HEK293 (cell line): ENCODE measurements around the gene ARL15.

Source experiments
- GLI2 ChIP-seq: fragments of 450-650 bp; formaldehyde crosslinking; IDR thresholded peaks from 2 replicates; pipeline ENCODE4; 2017; ENCODE audit warnings: missing biosample characterization, missing genetic modification characterization, low read depth, borderline replicate concordance
- GLIS1 ChIP-seq: fragments of 450-650 bp; formaldehyde crosslinking; IDR thresholded peaks from 2 replicates; pipeline ENCODE4 v1.5.1; 2016; ENCODE audit warnings: missing biosample characterization, missing genetic modification characterization
- HOXA7 ChIP-seq: sonication (generic); formaldehyde crosslinking; IDR thresholded peaks from 2 replicates; pipeline ENCODE4 v1.8.1; 2022; ENCODE audit warnings: missing genetic modification reagents, borderline replicate concordance
- HOXC10 ChIP-seq: sonication (generic); formaldehyde crosslinking; IDR thresholded peaks from 2 replicates; pipeline ENCODE4 v1.8.1; 2023; ENCODE audit warnings: mild to moderate bottlenecking, missing genetic modification reagents
- HOXD13 ChIP-seq: sonication (generic); formaldehyde crosslinking; IDR thresholded peaks from 2 replicates; pipeline ENCODE4 v1.8.0; 2022; ENCODE audit warnings: missing genetic modification reagents, borderline replicate concordance
- KLF9 ChIP-seq: fragments of 450-650 bp; formaldehyde crosslinking; IDR thresholded peaks from 2 replicates; pipeline ENCODE4 v1.5.1; 2016; ENCODE audit warnings: missing biosample characterization, missing genetic modification characterization, low read depth
- MEIS1 ChIP-seq: sonication (generic); formaldehyde crosslinking; IDR thresholded peaks from 2 replicates; pipeline ENCODE4 v1.8.1; 2022; ENCODE audit warnings: missing genetic modification reagents, mild to moderate bottlenecking, borderline replicate concordance
- PBX3 ChIP-seq: sonication (generic); formaldehyde crosslinking; IDR thresholded peaks from 2 replicates; pipeline ENCODE4 v1.8.1; 2022; ENCODE audit warnings: mild to moderate bottlenecking, moderate library complexity, missing genetic modification reagents
- PRDM1 ChIP-seq: fragments of 450-650 bp; formaldehyde crosslinking; IDR thresholded peaks from 2 replicates; pipeline ENCODE4; 2016; ENCODE audit warnings: missing biosample characterization, missing genetic modification characterization
- SALL2 ChIP-seq: fragments of 450-650 bp; formaldehyde crosslinking; IDR thresholded peaks from 2 replicates; pipeline ENCODE4 v1.5.0; 2017; ENCODE audit warnings: missing biosample characterization, mild to moderate bottlenecking, missing genetic modification characterization, borderline replicate concordance
- SP3 ChIP-seq: fragments of 450-650 bp; formaldehyde crosslinking; IDR thresholded peaks from 2 replicates; pipeline ENCODE4 v1.5.1; 2016; ENCODE audit warnings: missing biosample characterization, missing genetic modification characterization
- YY1 ChIP-seq: fragments of 450-650 bp; formaldehyde crosslinking; IDR thresholded peaks from 2 replicates; pipeline ENCODE4 v1.5.1; 2018; ENCODE audit warnings: missing biosample characterization, missing genetic modification characterization
- ZFP37 ChIP-seq: fragments of 450-650 bp; formaldehyde crosslinking; IDR thresholded peaks from 2 replicates; pipeline ENCODE4 v1.5.1; 2016; ENCODE audit warnings: missing biosample characterization, missing genetic modification characterization
- ZFP69B ChIP-seq: fragments of 450-650 bp; formaldehyde crosslinking; IDR thresholded peaks from 2 replicates; pipeline ENCODE4 v1.5.1; 2016; ENCODE audit warnings: missing biosample characterization, missing genetic modification characterization
- ZNF112 ChIP-seq: fragments of 450-650 bp; formaldehyde crosslinking; IDR thresholded peaks from 2 replicates; pipeline ENCODE4 v1.5.0; 2017; ENCODE audit warnings: missing biosample characterization, missing genetic modification characterization
- ZNF114 ChIP-seq: fragments of 450-650 bp; formaldehyde crosslinking; IDR thresholded peaks from 2 replicates; pipeline ENCODE4 v1.5.0; 2017; ENCODE audit warnings: missing biosample characterization, missing genetic modification characterization
- ZNF132 ChIP-seq: fragments of 450-650 bp; formaldehyde crosslinking; IDR thresholded peaks from 2 replicates; pipeline ENCODE4 v1.5.1; 2017; ENCODE audit warnings: missing biosample characterization, missing genetic modification characterization, borderline replicate concordance
- ZNF138 ChIP-seq: fragments of 450-650 bp; formaldehyde crosslinking; IDR thresholded peaks from 2 replicates; pipeline ENCODE4 v1.5.1; 2016; ENCODE audit warnings: missing biosample characterization, missing genetic modification characterization, borderline replicate concordance
- ZNF202 ChIP-seq: fragments of 450-650 bp; formaldehyde crosslinking; IDR thresholded peaks from 2 replicates; pipeline ENCODE4 v1.5.1; 2016; ENCODE audit warnings: missing biosample characterization, missing genetic modification characterization, borderline replicate concordance
- ZNF248 ChIP-seq: fragments of 450-650 bp; formaldehyde crosslinking; IDR thresholded peaks from 2 replicates; pipeline ENCODE4 v1.5.1; 2017; ENCODE audit warnings: missing biosample characterization, missing genetic modification characterization
- ZNF404 ChIP-seq: fragments of 450-650 bp; formaldehyde crosslinking; IDR thresholded peaks from 2 replicates; pipeline ENCODE4 v1.5.1; 2017; ENCODE audit warnings: missing biosample characterization, missing genetic modification characterization
- ZNF433 ChIP-seq: fragments of 450-650 bp; formaldehyde crosslinking; IDR thresholded peaks from 2 replicates; pipeline ENCODE4 v1.5.1; 2016; ENCODE audit warnings: missing biosample characterization, missing genetic modification characterization, low read depth
- ZNF473 ChIP-seq: fragments of 450-650 bp; formaldehyde crosslinking; IDR thresholded peaks from 2 replicates; pipeline ENCODE4 v1.5.1; 2017; ENCODE audit warnings: missing biosample characterization, missing genetic modification characterization
- ZNF513 ChIP-seq: fragments of 450-650 bp; IDR thresholded peaks from 2 replicates; pipeline ENCODE4 v1.5.1; 2018; ENCODE audit warnings: missing biosample characterization, missing genetic modification characterization
- ZNF558 ChIP-seq: fragments of 450-650 bp; formaldehyde crosslinking; IDR thresholded peaks from 2 replicates; pipeline ENCODE4 v1.5.1; 2016; ENCODE audit warnings: missing biosample characterization, missing genetic modification characterization
- ZNF561 ChIP-seq: fragments of 450-650 bp; IDR thresholded peaks from 2 replicates; pipeline ENCODE4 v1.5.1; 2018; ENCODE audit warnings: missing biosample characterization, missing genetic modification characterization, borderline replicate concordance
- ZNF610 ChIP-seq: fragments of 450-650 bp; formaldehyde crosslinking; IDR thresholded peaks from 2 replicates; pipeline ENCODE4 v1.5.1; 2016; ENCODE audit warnings: missing biosample characterization, missing genetic modification characterization, borderline replicate concordance
- ZNF658 ChIP-seq: fragments of 450-650 bp; formaldehyde crosslinking; IDR thresholded peaks from 2 replicates; pipeline ENCODE4; 2016; ENCODE audit warnings: missing biosample characterization, missing genetic modification characterization
- ZNF670 ChIP-seq: fragments of 450-650 bp; formaldehyde crosslinking; IDR thresholded peaks from 2 replicates; pipeline ENCODE4 v1.5.1; 2016; ENCODE audit warnings: missing biosample characterization, missing genetic modification characterization, low read depth
- ZNF677 ChIP-seq: fragments of 450-650 bp; IDR thresholded peaks from 2 replicates; pipeline ENCODE4 v1.5.0; 2018; ENCODE audit warnings: missing biosample characterization, mild to moderate bottlenecking, missing genetic modification characterization, moderate library complexity
- ZNF701 ChIP-seq: fragments of 450-650 bp; formaldehyde crosslinking; IDR thresholded peaks from 2 replicates; pipeline ENCODE4 v1.5.1; 2016; ENCODE audit warnings: missing biosample characterization, missing genetic modification characterization
- ZNF747 ChIP-seq: fragments of 450-650 bp; formaldehyde crosslinking; IDR thresholded peaks from 2 replicates; pipeline ENCODE4 v1.5.1; 2016; ENCODE audit warnings: missing biosample characterization, missing genetic modification characterization
- ZNF768 ChIP-seq: fragments of 450-650 bp; formaldehyde crosslinking; IDR thresholded peaks from 2 replicates; pipeline ENCODE4 v1.5.1; 2018; ENCODE audit warnings: missing biosample characterization, mild to moderate bottlenecking, missing genetic modification characterization
- ZNF776 ChIP-seq: fragments of 450-650 bp; formaldehyde crosslinking; IDR thresholded peaks from 2 replicates; pipeline ENCODE4 v1.5.0; 2017; ENCODE audit warnings: missing biosample characterization, missing genetic modification characterization, borderline replicate concordance
- ZNF777 ChIP-seq: fragments of 450-650 bp; formaldehyde crosslinking; IDR thresholded peaks from 2 replicates; pipeline ENCODE4 v1.5.1; 2017; ENCODE audit warnings: missing biosample characterization, missing genetic modification characterization, borderline replicate concordance
- ZNF792 ChIP-seq: fragments of 450-650 bp; formaldehyde crosslinking; IDR thresholded peaks from 2 replicates; pipeline ENCODE4 v1.5.1; 2016; ENCODE audit warnings: missing biosample characterization, missing genetic modification characterization
- TF ChIP-seq, protein P1 (sequence below): fragments of 450-650 bp; formaldehyde crosslinking; IDR thresholded peaks from 2 replicates; pipeline ENCODE4 v1.5.1; 2016; ENCODE audit warnings: missing biosample characterization, missing genetic modification characterization
- TF ChIP-seq, protein P2 (sequence below): fragments of 450-650 bp; formaldehyde crosslinking; IDR thresholded peaks from 2 replicates; pipeline ENCODE4 v1.5.0; 2017; ENCODE audit warnings: missing biosample characterization, missing genetic modification characterization, borderline replicate concordance

Gene ARL15

DNA sequence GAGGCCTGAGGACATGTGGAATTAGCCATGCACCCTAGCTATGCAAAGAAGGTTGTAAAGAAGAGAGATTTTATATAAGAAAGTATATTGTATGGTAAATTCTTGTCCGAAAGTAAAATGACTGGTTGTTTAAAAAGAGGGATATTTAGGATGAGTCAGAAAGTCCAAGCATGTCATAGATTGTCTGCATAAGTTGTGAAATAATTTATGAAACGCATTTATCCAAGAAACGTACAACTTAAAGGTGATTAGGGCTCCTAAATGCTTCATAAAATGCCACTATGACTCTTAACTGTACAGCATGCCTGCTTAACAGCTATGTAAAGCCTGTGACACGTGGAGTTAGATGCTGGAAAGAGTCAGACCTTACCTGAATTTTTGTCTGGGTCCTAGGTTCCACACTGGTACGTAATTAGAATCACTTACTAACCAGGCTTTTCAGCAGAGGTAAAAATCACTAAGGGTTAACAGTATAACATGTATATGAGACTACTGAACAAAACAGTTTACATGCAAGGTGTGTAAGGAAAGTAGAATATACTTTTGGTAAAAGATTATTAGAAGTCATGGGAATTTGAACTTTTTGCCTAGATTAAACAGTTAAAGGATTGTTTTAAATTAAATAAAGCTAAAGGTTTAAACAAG, 37.0 kb upstream of the ARL15 start (continued):
- TF ChIP-seq GLIS1 (no peak), HOXD13 (no peak), HOXA7 (no peak), ZNF513 (tag by site-specific recombination) (no peak), ZNF610 (0 out of 2 replicates have a peak, but pooled peaks have one; percentile 45), SP3 (tag by site-specific recombination) (no peak), ZNF433 (tag by site-specific recombination) (no peak), YY1 (tag by site-specific recombination) (no peak), ZNF202 (tag by site-specific recombination) (no peak), ZNF404 (tag by site-specific recombination) (no peak), HOXC10 (CRISPR knock-in tag) (no peak), SALL2 (tag by site-specific recombination) (no peak), PRDM1 (tag by site-specific recombination) (no peak), KLF9 (tag by site-specific recombination) (no peak), ZNF561 (tag by site-specific recombination) (no peak), ZNF792 (tag by site-specific recombination) (no peak), ZNF670 (tag by site-specific recombination) (no peak), ZNF248 (tag by site-specific recombination) (no peak), ZNF473 (tag by site-specific recombination) (no peak), PBX3 (CRISPR knock-in tag) (no peak), ZNF114 (tag by site-specific recombination) (no peak), ZNF701 (tag by site-specific recombination) (no peak), ZNF768 (tag by site-specific recombination) (no peak), ZNF777 (tag by site-specific recombination) (no peak), ZFP69B (no peak), GLI2 (tag by site-specific recombination) (no peak), ZNF747 (no peak), ZNF132 (tag by site-specific recombination) (no peak), ZNF658 (tag by site-specific recombination) (no peak), ZNF138 (tag by site-specific recombination) (no peak), ZNF558 (tag by site-specific recombination) (peak; percentile 50; the same call in 1 of the 2 replicates), ZNF112 (tag by site-specific recombination) (no peak), ZNF776 (tag by site-specific recombination) (no peak), ZFP37 (tag by site-specific recombination) (no peak), ZNF677 (tag by site-specific recombination) (no peak), MEIS1 (CRISPR knock-in tag) (no peak)
- TF ChIP-seq, protein P1, sequence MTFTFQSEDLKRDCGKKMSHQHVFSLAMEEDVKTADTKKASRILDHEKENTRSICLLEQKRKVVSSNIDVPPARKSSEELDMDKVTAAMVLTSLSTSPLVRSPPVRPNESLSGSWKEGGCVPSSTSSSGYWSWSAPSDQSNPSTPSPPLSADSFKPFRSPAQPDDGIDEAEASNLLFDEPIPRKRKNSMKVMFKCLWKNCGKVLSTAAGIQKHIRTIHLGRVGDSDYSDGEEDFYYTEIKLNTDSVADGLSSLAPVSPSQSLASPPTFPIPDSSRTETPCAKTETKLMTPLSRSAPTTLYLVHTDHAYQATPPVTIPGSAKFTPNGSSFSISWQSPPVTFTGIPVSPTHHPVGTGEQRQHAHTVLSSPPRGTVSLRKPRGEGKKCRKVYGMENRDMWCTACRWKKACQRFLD, result no peak
- TF ChIP-seq, protein P2, sequence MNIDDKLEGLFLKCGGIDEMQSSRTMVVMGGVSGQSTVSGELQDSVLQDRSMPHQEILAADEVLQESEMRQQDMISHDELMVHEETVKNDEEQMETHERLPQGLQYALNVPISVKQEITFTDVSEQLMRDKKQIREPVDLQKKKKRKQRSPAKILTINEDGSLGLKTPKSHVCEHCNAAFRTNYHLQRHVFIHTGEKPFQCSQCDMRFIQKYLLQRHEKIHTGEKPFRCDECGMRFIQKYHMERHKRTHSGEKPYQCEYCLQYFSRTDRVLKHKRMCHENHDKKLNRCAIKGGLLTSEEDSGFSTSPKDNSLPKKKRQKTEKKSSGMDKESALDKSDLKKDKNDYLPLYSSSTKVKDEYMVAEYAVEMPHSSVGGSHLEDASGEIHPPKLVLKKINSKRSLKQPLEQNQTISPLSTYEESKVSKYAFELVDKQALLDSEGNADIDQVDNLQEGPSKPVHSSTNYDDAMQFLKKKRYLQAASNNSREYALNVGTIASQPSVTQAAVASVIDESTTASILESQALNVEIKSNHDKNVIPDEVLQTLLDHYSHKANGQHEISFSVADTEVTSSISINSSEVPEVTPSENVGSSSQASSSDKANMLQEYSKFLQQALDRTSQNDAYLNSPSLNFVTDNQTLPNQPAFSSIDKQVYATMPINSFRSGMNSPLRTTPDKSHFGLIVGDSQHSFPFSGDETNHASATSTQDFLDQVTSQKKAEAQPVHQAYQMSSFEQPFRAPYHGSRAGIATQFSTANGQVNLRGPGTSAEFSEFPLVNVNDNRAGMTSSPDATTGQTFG (tag by site-specific recombination), result no peak
